HG02571 (cell line): ENCODE results near the gene TRAF3.
"Not testable (repeated sequence)": the region's sequence is repeated elsewhere in the genome, so short reads cannot be mapped to it uniquely, and the experiment has no call there.

Source experiments
- ATAC-seq: cut with Tn5 transposase; IDR thresholded peaks from one replicate; pipeline ENCODE4 v1.9.1; 2021; ENCODE audit warnings: mild to moderate bottlenecking, moderate library complexity; ENCODE audit not compliant: unreplicated experiment

Gene TRAF3

DNA sequence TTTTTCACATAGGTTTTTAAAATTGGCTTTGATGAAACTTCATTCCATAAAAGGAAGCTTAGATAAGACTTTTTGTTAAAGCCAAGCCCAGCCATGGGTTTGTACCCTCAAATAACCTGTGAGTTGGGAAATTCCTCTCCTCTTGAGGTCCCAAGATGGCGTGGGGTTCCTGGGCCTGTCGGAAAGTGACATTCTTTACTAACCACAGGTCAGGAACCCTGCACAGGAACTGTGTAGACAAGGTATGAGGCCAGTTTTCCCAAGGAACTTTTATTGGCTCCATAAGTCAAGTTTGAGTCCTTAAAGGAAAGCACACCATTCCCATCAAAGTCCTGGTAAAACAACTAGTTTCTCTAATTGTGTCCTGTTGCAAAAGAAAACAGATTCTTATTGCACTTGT is 80.2 kb downstream of the TRAF3 start:
- no peak for ATAC-seq

DNA sequence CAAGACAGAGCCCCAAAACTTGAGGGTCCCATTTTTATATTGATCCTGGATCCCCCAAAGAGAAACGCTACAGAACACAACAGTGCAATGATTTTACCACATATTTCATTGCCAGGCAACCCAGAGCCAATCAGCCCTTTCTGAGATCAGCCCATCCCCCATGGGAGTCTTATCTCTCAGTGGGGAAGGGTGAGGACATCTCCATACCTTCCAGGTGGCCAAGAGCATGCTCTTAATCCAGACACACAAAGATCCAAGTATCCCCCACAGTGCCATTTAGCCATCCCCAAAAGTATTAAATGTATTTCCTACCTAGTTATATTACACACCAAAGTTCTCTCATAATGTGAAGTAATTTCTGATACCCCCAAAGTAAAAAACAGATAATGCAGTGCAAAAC is 82.7 kb downstream of the TRAF3 start:
- no peak for ATAC-seq

DNA sequence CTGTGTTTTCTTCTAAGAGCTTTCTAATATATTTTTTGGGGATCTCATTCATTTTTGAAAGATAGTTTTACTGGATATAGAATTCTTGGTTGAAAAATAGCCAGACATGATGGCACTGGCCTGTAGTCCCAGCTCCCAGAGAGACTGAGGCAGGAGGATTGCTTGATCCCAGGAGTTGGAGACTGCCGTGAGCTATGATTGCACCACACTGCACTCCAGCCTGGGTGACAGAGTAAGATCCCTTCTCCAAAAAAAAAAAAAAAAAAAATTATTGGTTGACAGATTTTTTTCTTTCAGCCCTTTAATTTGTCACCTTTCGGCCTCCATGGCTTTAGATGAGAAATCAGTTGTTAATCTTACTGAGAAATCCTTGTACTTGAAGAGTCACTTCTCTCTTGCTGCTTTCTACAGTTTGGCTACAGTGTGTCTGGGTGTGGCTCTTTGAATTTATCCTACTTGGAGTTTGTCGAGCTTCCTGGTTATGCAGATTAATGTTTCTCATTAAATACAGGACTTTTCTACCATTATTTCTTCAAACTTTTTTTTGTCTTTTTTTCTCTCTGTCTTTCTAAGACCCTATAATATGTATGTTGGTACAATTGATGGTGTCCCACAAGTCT is 85.0 kb downstream of the TRAF3 start:
- no peak for ATAC-seq

- ATAC-seq, result no peak
Measured at GRCh38 chr14:102863381-102863780, 86.1 kb downstream of the TRAF3 start.

- not testable (repeated sequence) for ATAC-seq
Measured at GRCh38 chr14:102865916-102866315, 88.7 kb downstream of the TRAF3 start.

DNA sequence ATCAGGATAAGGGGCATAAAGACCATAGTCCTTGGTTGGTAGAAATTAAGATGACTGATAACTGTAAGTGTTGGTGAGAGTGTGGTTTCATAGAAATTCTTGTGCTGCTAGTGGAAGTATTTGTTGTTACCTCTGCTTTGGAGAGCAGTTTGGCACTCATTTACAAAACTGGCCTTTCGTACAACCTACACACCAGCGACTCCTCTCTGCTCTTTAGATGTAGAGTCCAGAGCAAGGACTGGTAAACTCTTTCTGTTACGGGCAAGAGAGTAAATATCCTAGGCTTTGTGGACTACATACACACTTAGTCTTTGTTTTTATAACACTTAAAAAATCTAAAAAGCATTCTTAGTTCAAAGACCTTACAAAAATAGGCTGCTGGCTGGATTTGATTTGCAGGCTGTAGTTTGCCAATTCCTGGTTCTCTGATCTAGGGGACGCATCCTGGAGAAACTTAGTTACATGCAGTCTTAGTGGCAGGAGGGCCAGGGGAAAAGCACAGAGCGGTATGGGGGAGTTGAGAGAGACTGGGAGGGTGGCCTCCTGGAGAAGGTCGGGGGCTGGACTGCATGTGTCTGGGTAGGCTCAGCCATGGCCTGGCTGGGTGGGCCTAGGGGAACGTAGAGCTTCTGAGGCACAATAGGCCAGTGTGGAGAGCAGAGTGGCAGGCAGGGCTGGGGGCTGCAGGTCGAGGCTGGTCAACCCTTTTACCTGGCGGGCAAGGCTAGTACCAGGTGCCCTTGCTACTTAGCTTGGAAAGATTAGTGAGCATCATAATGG is 89.9 kb downstream of the TRAF3 start:
- no peak for ATAC-seq

DNA sequence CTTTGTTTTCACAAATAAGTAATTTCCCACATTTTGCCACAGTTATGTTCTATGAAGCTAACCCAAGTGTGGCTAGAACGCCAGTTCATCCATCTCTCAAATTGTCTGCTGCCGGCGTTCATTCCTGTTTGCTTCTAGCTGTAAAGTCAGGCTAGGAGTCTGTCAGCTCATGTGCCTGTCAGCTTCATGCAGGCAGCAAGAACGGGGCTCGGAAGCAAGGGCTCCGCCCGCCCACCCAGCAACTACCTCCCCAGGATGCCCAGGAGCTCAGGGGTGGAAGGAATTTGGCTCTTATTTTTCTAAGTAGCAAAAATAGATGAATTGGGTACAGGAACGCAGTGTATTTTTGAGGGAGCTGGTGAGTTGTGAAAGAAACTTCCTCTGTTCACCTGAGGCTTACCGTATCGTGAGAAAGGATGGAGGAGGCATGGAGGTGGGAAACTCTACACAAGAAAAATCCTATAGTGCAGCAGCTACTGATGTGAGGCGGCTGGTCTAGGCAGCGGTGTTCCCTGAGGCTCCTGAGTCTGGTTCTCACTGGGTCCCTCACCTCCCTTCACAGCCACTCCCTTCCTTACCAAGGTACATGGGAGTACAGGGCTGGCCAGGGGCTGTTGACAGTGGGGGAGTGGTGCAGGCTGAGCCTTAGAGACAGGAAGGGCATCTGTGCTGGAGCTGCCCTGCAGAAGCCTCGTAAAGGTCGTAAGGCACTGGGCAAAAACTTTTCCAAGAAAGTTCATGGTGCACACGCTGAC is 90.8 kb downstream of the TRAF3 start:
- no peak for ATAC-seq

DNA sequence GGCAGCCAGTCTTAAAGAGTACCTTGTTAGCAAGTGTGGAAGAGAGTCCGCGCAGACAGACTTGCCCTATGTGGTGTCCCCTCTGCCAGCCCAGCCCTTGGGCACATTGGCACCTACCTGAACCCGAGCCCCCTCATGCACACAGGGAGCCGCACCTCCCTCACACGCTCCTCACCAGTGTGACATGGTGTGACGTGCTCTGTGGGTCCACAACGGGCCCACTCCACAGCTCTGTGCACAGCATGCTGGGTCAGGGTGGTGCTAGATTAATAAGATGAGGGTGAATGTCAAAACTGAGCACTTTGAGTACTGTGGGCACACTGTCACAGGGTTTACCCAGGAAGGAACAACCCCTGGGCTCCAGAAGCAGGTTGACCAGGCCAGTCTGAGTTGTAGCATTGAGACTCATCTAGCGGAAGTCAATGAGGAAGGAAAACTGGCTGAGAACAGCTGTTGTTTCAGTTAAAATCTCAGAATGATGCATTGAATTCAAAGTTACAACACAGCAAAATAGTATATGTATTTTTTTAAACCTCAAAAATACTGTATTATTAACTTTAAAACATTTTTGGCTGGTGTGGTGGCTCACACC is 91.8 kb downstream of the TRAF3 start:
- ATAC-seq, result no peak

GRCh38 chr14:102870246-102870645 is 93.0 kb downstream of the TRAF3 start:
- no peak for ATAC-seq

GRCh38 chr14:102870994-102871831 is 94.0 kb downstream of the TRAF3 start:
- ATAC-seq, result no peak

DNA sequence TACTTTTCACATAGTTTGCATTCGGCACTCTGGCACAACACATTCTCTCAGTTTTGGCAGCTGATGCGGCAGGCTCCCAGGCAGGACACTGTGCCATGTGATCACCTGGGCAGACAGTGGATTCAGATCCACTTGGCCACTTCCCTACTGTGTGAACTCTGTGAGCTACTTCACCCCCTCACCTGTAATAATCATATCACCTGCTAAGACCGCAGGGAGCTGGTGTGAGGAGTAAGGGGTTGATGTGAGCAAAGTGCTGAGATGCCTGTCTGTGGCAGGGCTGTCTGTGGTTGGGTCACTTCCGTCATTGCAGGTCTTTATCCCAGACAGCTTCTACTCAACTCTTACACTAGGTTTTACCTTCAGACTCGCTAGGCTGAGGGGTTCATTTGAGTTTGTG is 94.8 kb downstream of the TRAF3 start:
- ATAC-seq, result no peak

GRCh38 chr14:102873131-102873530 is 95.9 kb downstream of the TRAF3 start:
- ATAC-seq, result no peak

- ATAC-seq, result no peak
Measured at GRCh38 chr14:102873546-102874061, 96.4 kb downstream of the TRAF3 start.

DNA sequence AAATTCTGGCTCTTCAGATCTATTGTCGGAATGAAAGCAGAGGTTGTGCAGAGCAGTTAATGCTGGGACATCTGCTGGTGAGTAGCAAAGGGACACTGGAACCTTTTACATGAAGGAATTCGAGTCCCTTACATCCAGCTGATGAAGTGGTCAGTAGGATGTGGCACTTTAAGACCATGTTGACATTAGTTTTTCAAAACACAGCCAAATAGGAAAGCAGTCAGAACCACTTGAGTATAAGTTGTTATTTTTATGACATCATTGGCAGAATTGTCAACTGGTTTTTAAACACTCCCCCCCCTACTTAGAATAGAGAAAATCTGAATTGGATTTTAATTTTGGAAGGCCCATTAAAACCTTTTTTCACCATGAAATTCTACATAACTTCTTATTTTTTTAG is 98.4 kb downstream of the TRAF3 start:
- no peak for ATAC-seq

GRCh38 chr14:102877511-102877910 is 100.3 kb downstream of the TRAF3 start:
- ATAC-seq, result not testable (repeated sequence)

DNA sequence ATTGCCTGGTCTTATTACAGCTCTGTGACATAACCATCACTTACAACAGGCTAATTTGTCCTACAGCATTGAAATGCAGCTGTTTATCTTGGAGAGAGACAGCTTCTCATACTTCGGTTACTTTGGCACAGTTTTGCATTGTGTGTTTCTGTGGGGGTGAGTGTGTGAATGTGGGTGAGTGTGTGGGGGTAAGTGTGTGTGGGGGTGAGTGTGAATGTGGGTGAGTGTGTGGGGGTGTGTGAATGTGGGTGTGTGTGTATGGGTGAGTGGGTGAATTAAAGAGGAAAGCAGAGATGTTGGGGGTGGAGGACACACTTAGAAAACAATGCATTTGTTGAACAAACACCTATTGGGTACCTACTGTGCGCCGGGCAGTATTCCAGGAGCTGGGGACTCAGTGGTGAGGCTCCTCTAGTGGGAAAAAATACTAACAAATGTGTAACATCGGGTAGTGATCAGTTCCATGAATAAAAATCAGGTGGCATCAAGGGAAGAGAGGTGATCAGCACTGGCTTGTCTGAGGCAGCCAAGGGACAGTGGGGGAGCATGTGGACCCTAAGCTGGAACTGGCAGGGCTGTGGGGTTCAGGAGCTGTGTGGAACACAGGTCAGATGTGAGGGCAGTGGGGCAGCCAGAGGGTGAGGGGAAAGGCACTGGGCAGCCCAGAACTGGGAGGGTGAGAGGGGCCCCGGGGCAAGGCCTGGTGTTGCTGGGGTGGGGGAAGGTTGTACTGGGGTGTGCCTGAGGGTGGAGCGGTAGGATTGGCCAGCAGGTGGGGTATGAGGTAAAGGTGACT is 101.1 kb downstream of the TRAF3 start:
- ATAC-seq, result no peak

GRCh38 chr14:102878970-102879460 is 101.8 kb downstream of the TRAF3 start:
- ATAC-seq, result no peak

GRCh38 chr14:102882226-102882906 is 105.1 kb downstream of the TRAF3 start:
- no peak for ATAC-seq

GRCh38 chr14:102883089-102883541 is 105.9 kb downstream of the TRAF3 start:
- ATAC-seq, result no peak
